Tibial nerve (tissue), 4 donors: ENCODE data around the gene PRUNE2.

Source experiments
- CTCF ChIP-seq, 5 experiments: fragments of 200-600 bp in 3 of 5; fragments of 450-650 bp in 2 of 5; sonication (generic) in 3 of 5; IDR thresholded peaks; one replicate each; pipeline ENCODE4 v1.5.1; 2016 to 2019; ENCODE audit warnings: antibody characterized with exemption in 5 of 5, mild to moderate bottlenecking in 3 of 5, moderate library complexity in 2 of 5
- EP300 ChIP-seq, 2 donors: sonication (generic); formaldehyde crosslinking; IDR thresholded peaks; one replicate each; pipeline ENCODE4 v1.6.1; 2017; ENCODE audit warnings: antibody characterized with exemption in 2 of 2, mild to moderate bottlenecking in 1 of 2
- POLR2A ChIP-seq, 2 donors: fragments of 450-650 bp; IDR thresholded peaks; one replicate each; pipeline ENCODE4 v1.6.1; 2017; ENCODE audit warnings: antibody characterized with exemption in 2 of 2, mild to moderate bottlenecking in 2 of 2, moderate library complexity in 2 of 2

DNA sequence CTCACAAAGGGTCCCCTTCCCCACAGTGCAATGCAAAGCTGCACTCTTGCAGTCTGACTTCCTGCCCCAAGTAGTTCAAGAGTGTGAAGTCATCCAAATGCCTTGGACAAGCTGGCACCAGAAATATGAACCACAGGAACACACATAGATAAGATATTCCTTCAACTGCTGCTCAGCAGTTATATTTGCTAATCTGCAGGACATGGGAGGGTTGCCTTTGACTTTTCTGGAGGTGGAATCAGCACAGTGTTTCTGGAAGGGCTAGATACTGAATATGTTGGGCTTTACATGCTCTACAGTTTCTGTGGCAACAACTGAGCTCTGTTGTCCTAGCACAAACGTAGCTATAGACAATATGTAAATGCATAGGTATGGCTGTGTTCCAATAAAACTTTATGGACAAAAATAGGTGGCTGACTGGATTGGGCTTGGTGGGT is 238.4 kb downstream of the PRUNE2 start:
- TF ChIP-seq CTCF (IDR thresholded peaks at IDR 0.05) (no peak), POLR2A (IDR thresholded peaks at IDR 0.05) (no peak), EP300 (IDR thresholded peaks at IDR 0.05) (no peak)
